Gastroesophageal sphincter (tissue), 4 donors: Measurements from ENCODE around the gene ENPP7. TPM values are rescaled to one million over a fixed set of nuclear protein-coding genes. Genes with fewer than 3 reads are reported as not detected.

ENCODE experiments used
- small RNA-seq, 4 donors: library from RNA; depleted of rRNA; stranded (forward); fragments of <200 nt; gene quantifications; one replicate each; pipeline ENCODE3, GENCODE V24; 2016
- total RNA-seq, 4 donors: library from RNA; depleted of rRNA; stranded (reverse); fragments of >200 nt; gene quantifications; one replicate each; pipeline ENCODE4 v1.1.0, GENCODE V29; 2016

ENPP7 gene
- total RNA-seq, 4 donors from 2014 or later = 0.27 TPM; not detected in 3

Small RNA genes within 50 kb of the gene (small RNA-seq; reads per million reads assigned to genes)
- gene MIR4739 = 0 reads per million in 4 donors

Other genes starting within 250 kb of the ENPP7 start
- 10 to 100 TPM in 3 of 4 donors, under 1 TPM in 1; 0.40 to 30.2 (median 15.2) TPM for gene RBFOX3, start 119.9 kb upstream of the ENPP7 start, total RNA-seq
- gene CBX2, start 47.2 kb downstream of the ENPP7 start, total RNA-seq = 1 to 10 TPM in 3 of 4 donors, under 1 TPM in 1; 0.81 to 2.5 (median 2.0) TPM
- 10 to 100 TPM in 1 of 4 donors, 1 to 10 TPM in 2, under 1 TPM in 1; 0.40 to 10.6 (median 3.9) TPM for gene CBX8, start 66.1 kb downstream of the ENPP7 start, total RNA-seq
- gene CBX4, start 108.5 kb downstream of the ENPP7 start, total RNA-seq = 10 to 100 TPM in 2 of 4 donors, 1 to 10 TPM in 2; 6.7 to 11.5 (median 10.0) TPM